Gastroesophageal sphincter (tissue), 4 donors: ENCODE measurements around the gene LDLRAD4. TPM values are rescaled to one million over a fixed set of nuclear protein-coding genes. Genes with fewer than 3 reads are reported as not detected.

Experiments
- ATAC-seq: fragments of 150-250 bp; one replicate; pipeline ENCODE4 v1.9.1; 2016; ENCODE audit warnings: mild to moderate bottlenecking, moderate library complexity
- H3K27ac ChIP-seq, 4 donors: fragments of 200-600 bp; sonication (generic) in 3 of 4; 1 replicate in 3 of 4; 2 replicates in 1 of 4; pipeline ENCODE4 v1.5.1; 2016 to 2019
- H3K27me3 ChIP-seq: fragments of 200-600 bp; sonication (generic); one replicate; pipeline ENCODE4 v1.5.1; 2019
- H3K36me3 ChIP-seq, 2 donors: fragments of 200-600 bp; sonication (generic); one replicate each; pipeline ENCODE4 v1.5.1; 2019; ENCODE audit warnings: control low read depth in 1 of 2
- H3K4me1 ChIP-seq, 3 donors: fragments of 200-600 bp; sonication (generic); 1 replicate in 2 of 3; 2 replicates in 1 of 3; pipeline ENCODE4 v1.5.1; 2016 to 2019; ENCODE audit warnings: control low read depth in 2 of 3
- H3K4me3 ChIP-seq, 2 donors: fragments of 200-600 bp; sonication (generic); one replicate each; pipeline ENCODE4 v1.5.1; 2019; ENCODE audit warnings: mild to moderate bottlenecking in 1 of 2, moderate library complexity in 1 of 2
- H3K9me3 ChIP-seq, 3 donors: fragments of 200-600 bp; sonication (generic); one replicate each; pipeline ENCODE4 v1.5.1; 2017 to 2019; ENCODE audit warnings: control low read depth in 2 of 3
- EP300 ChIP-seq: sonication (generic); formaldehyde crosslinking; IDR thresholded peaks from one replicate; pipeline ENCODE4 v1.6.1; 2017; ENCODE audit warnings: antibody characterized with exemption, mild to moderate bottlenecking
- POLR2A ChIP-seq, 2 donors: fragments of 450-650 bp; IDR thresholded peaks; one replicate each; pipeline ENCODE4 v1.6.1; 2017; ENCODE audit warnings: antibody characterized with exemption in 2 of 2, mild to moderate bottlenecking in 2 of 2, moderate library complexity in 1 of 2
- POLR2AphosphoS5 ChIP-seq: sonication (generic); formaldehyde crosslinking; IDR thresholded peaks from one replicate; pipeline ENCODE4 v1.6.1; 2017; ENCODE audit warnings: antibody characterized with exemption
- WGBS, 2 donors: methylation state at CpG; one replicate each; pipeline ENCODE4 v1.1.5; 2018; ENCODE audit warnings: low coverage in 1 of 2; 5-methylcytosine and 5-hydroxymethylcytosine counted together
- total RNA-seq, 4 donors: library from RNA; depleted of rRNA; stranded (reverse); fragments of >200 nt; gene quantifications; one replicate each; pipeline ENCODE4 v1.1.0, GENCODE V29; 2016
- TF ChIP-seq, protein P1 (sequence below), 4 experiments: fragments of 200-600 bp in 2 of 4; fragments of 450-650 bp in 2 of 4; sonication (generic) in 1 of 4; IDR thresholded peaks; one replicate each; pipeline ENCODE4 v1.5.1; 2017 to 2019; ENCODE audit warnings: antibody characterized with exemption in 4 of 4, mild to moderate bottlenecking in 2 of 4, moderate library complexity in 2 of 4

Gene LDLRAD4
- total RNA-seq, 4 donors from 2014 or later: 28.1 to 85.9 (median 55.2) TPM

DNA sequence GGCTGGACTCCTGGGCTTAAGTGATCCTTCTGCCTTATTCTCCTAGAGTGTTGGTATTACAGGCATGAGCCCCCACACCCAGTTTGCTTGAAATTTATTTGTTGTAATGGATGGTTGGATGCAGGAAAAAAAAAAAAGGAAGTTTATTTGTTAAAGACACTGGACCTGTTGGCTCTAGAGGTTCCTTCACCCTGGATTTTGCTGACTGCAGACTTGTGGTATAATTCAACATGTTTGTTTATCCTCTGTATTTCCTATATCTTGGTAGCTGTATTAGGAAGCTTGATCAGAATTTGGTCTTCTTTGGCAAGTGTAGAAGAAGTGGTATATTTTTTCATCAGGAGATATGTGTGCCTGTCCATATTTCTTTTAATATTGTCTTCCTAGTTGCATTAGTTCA is 138.7 kb downstream of the LDLRAD4 start:
- H3K27ac ChIP-seq: no peak overlapping the region
- no peaks in the 10 kb centered on the region for H3K36me3 ChIP-seq
- no peak overlapping the region for H3K4me3 ChIP-seq
- no peaks in the 10 kb centered on the region for H3K4me1 ChIP-seq
- TF ChIP-seq POLR2AphosphoS5 (no peak), EP300 (no peak), POLR2A (IDR thresholded peaks at IDR 0.05) (no peak)
- TF ChIP-seq, protein P1, sequence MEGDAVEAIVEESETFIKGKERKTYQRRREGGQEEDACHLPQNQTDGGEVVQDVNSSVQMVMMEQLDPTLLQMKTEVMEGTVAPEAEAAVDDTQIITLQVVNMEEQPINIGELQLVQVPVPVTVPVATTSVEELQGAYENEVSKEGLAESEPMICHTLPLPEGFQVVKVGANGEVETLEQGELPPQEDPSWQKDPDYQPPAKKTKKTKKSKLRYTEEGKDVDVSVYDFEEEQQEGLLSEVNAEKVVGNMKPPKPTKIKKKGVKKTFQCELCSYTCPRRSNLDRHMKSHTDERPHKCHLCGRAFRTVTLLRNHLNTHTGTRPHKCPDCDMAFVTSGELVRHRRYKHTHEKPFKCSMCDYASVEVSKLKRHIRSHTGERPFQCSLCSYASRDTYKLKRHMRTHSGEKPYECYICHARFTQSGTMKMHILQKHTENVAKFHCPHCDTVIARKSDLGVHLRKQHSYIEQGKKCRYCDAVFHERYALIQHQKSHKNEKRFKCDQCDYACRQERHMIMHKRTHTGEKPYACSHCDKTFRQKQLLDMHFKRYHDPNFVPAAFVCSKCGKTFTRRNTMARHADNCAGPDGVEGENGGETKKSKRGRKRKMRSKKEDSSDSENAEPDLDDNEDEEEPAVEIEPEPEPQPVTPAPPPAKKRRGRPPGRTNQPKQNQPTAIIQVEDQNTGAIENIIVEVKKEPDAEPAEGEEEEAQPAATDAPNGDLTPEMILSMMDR (IDR thresholded peaks at IDR 0.05): no peak
- H3K9me3 ChIP-seq: no peaks in the 10 kb centered on the region
- no peaks in the 10 kb centered on the region for H3K27me3 ChIP-seq
- ATAC-seq: no peak

DNA sequence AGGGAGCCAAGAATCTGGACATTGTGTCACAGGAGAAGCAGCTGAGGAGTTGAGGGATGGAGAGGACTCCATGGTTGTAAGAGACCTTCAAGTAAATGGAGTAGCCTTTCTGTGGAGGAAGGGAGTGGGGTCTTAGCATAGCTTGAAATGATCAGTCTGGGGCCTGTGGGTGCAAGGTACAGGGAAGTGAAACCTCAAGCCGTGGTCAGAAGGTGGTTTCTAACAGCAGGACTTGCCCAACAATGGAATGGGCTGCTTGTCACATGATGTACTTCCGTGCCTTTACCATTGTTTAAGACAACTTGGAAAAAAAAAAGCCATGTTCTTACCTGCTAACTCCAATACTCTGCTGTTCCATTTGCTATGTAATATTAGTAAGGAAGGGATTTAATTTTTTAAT is 140.7 kb downstream of the LDLRAD4 start:
- Histone ChIP-seq H3K27ac (no peak overlapping the region), H3K9me3 (no peaks in the 10 kb centered on the region), H3K27me3 (no peaks in the 10 kb centered on the region), H3K4me1 (peaks cover 0 to 12% (median 0%) of the 10 kb centered on the region in 3 donors), H3K36me3 (no peaks in the 10 kb centered on the region), H3K4me3 (no peak overlapping the region)
- 90 to 95% methylated on average over 2 of the region's 2 CpGs for WGBS, 2 donors
- TF ChIP-seq POLR2A (IDR thresholded peaks at IDR 0.05) (no peak), EP300 (no peak), POLR2AphosphoS5 (no peak)
- TF ChIP-seq, protein P1 (IDR thresholded peaks at IDR 0.05): no peak
- ATAC-seq: no peak

DNA sequence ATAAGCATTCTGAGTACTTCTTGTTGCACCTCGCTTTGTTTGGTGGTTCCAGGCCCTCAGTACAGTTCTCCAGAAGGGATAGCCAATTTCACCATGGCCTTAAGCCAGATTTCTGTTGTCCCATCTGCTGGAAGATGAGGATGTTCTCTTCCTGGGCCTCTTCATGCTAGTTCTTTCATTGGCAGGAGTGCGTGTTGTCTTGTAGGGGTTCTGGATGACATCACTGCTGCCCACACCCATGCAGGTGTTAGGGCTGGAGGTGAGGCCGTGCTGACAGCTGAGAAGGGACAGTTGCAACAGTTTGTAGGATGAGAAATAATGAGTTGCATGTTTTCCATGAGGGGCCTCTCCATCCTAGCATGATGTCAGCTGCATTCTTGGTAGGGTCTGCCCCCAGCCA is 142.9 kb downstream of the LDLRAD4 start:
- no peak overlapping the region for H3K4me3 ChIP-seq
- TF ChIP-seq, protein P1 (IDR thresholded peaks at IDR 0.05): no peak
- TF ChIP-seq POLR2AphosphoS5: no peak
- TF ChIP-seq POLR2A (IDR thresholded peaks at IDR 0.05): no peak
- TF ChIP-seq EP300: no peak
- H3K36me3 ChIP-seq: no peaks in the 10 kb centered on the region
- peaks cover 0 to 29% (median 0%) of the 10 kb centered on the region in 3 donors for H3K4me1 ChIP-seq
- ATAC-seq: no peak
- no peaks in the 10 kb centered on the region for H3K9me3 ChIP-seq
- H3K27me3 ChIP-seq: no peaks in the 10 kb centered on the region
- no peak overlapping the region for H3K27ac ChIP-seq
- 92% methylated on average over 2 of the region's 3 CpGs; no CpG with 5 or more reads in 1 of the 2 donors for WGBS, 2 donors

DNA sequence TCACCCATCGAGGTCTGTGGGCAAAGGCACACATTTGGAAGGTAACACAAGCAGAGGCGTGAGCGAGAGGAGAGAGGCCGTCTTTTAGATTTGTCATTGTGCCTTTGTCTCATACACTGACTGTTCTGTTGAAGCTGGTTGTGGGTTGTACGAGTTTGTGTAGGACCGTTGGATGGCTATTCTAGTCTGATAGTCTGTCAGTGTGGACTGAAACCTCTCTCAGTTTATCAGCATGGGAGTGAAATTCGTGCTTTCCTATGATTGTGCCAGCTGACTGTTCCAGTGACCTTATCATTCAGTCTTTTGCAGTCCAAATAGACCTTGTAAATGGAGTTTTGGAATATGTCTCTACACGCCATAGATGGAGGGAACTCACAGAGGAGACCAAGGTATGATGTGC is 143.5 kb downstream of the LDLRAD4 start:
- Histone ChIP-seq H3K9me3 (no peaks in the 10 kb centered on the region), H3K4me3 (no peak overlapping the region), H3K27ac (no peak overlapping the region), H3K27me3 (no peaks in the 10 kb centered on the region), H3K4me1 (peaks cover 0 to 32% (median 0%) of the 10 kb centered on the region in 3 donors), H3K36me3 (no peaks in the 10 kb centered on the region)
- no peak for ATAC-seq
- WGBS, 2 donors: 86 to 93% methylated on average over 7 to 8 of the region's 8 CpGs
- no peak for TF ChIP-seq EP300

DNA sequence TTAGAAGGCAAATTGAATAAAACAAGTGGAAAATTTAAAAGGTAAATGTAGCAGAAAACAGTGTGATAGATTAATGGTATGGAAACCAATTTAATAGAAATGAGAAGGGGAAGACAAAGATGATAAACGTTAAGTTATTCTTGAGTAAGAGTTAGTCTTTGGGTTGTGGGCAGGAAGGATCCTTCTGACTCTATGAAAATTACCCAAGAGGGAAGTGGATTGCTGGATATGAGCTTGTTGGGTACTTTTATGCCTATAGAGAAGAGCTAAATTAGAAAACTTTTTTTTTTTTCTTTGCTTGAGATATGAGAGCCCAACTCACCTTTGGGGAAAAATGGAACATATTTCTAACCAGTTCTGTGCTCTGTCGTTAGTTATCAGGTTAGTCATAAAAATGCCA is 144.0 kb downstream of the LDLRAD4 start:
- Histone ChIP-seq H3K27me3 (no peaks in the 10 kb centered on the region), H3K36me3 (no peaks in the 10 kb centered on the region), H3K4me3 (no peak overlapping the region), H3K4me1 (peaks cover 0 to 32% (median 0%) of the 10 kb centered on the region in 3 donors), H3K9me3 (no peaks in the 10 kb centered on the region), H3K27ac (no peak overlapping the region)
- no peak for TF ChIP-seq POLR2A (IDR thresholded peaks at IDR 0.05)
- TF ChIP-seq EP300: no peak
- no peak for TF ChIP-seq POLR2AphosphoS5
- TF ChIP-seq, protein P1 (IDR thresholded peaks at IDR 0.05): no peak
- 40 to 88% methylated on average over 2 of the region's 2 CpGs for WGBS, 2 donors
- ATAC-seq: no peak
